ENCODE measurements around the gene JHY. TPM values are rescaled to one million over a fixed set of nuclear protein-coding genes. Genes with fewer than 3 reads are reported as not detected.

The JHY gene
- polyA plus RNA-seq (2012; rRNA removed) = 2.9 TPM in 2 replicates
- polyA plus RNA-seq (2012; cell fraction: cytosol; rRNA removed) = 3.5 and 4.3 TPM in 2 replicates
- polyA plus RNA-seq (2012; cell fraction: nucleus; rRNA removed) = 2.3 and 2.8 TPM in 2 replicates

- Histone ChIP-seq H2AFZ (ENCODE audit: low read depth) (peak within 1 kb of the TSS; percentile 99), H3K79me2 (ENCODE audit: insufficient read depth) (peaks cover 8% of the 10 kb centered on the region; the same call in 1 of the 2 replicates), H3F3A (replicated peaks; ENCODE audit: insufficient read depth) (peaks cover 10% of the 10 kb centered on the region), H3K4me3 (ENCODE audit: low read depth in 2 of 2, low read length in 1 of 2) (peak within 1 kb of the TSS; percentile 67 to 76), H3K4me2 (peak within 1 kb of the TSS; percentile 90), H4K20me1 (ENCODE audit: insufficient read depth) (no peaks in the 10 kb centered on the region), H3K9ac (peak within 1 kb of the TSS; percentile 85), H3K9me3 (no peaks in the 10 kb centered on the region), H3K9me2 (no peaks in the 10 kb centered on the region), H3K27ac (ENCODE audit: low read depth in 2 of 2, low read length in 1 of 2) (peak within 1 kb of the TSS; percentile 85 to 87), H3K27me3 (ENCODE audit: insufficient read depth) (no peaks in the 10 kb centered on the region), H3K36me3 (replicated peaks in 1 of 2; ENCODE audit: control insufficient read depth in 1 of 2, insufficient read depth in 2 of 2, low read length in 1 of 2) (peaks cover 9 to 10% of the 10 kb centered on the region in 2 experiments), H3K4me1 (ENCODE audit: control insufficient read depth in 1 of 2, insufficient read depth in 2 of 2, low read depth in 1 of 2, low read length in 1 of 2) (peaks cover 3 to 10% of the 10 kb centered on the region in 2 experiments; a peak in 3 of 4 replicates)
- 38% methylated on average over 25 of the region's 39 CpGs for WGBS (ENCODE audit: low lambda C conversion rate)
- no peak for DNase-seq
- CTCF ChIA-PET = interaction anchor here (5.6 kb wide), 1 partner anchor 19 kb away, joined by 33 read pairs; no protein-coding TSS in a partner anchor
- POLR2A ChIA-PET = interaction anchor here (0.6 kb wide), 1 partner anchor 20 kb away, joined by 3 read pairs; no protein-coding TSS in a partner anchor
- peak; percentile 8; the same call in 1 of the 2 replicates for TF ChIP-seq MXI1 (IDR thresholded peaks at IDR 0.05; ENCODE audit: low read depth, low read length)
- no peak for TF ChIP-seq EZH2phosphoT487 (IDR thresholded peaks at IDR 0.05; ENCODE audit: borderline replicate concordance, low read depth)
- TF ChIP-seq MEF2A (IDR thresholded peaks at IDR 0.05; ENCODE audit: borderline replicate concordance, low read depth) = no peak
- TF ChIP-seq YY1 (IDR thresholded peaks at IDR 0.05; ENCODE audit: low read depth) = no peak
Measured at GRCh38 chr11:122882189-122882856, at the start of gene JHY. TSS of gene JHY (plus strand) at chr11:122882759. CDS start at chr11:122885850, 3,091 bp downstream.

DNA sequence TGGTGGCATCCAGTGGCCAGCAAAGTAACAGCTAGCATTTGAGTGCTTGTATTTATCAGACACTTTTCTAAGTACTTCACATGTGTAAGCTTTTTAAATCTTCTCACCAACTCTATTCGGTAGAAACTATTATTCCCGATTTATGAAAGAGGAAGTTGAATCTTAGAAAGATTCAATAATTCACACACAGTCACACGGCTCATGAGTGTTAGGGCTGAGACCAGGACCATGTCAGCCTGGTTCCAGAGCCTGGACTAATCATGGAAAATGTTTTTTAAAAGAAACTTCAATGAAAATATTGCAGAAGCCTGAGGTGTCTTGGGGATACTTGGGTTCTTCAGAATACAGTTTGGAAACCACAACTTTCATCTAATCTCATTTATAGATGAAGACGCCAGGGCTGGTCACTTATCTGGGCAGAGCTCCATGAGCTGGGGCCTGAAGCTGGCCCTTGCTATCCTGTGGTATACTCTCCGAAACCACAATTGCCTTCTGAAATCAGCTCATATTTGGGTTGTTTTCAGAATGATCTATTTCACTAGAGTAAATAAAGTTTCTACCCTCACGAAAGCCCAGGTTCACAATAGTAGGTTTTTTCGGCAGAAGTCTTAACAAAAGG is 48.6 kb upstream of the JHY start:
- H3K9me3 ChIP-seq = no peaks in the 10 kb centered on the region
- ChIA-PET CTCF (interaction anchor here (1.0 to 2.6 kb wide), 5 partner anchors 20 to 53 kb away, joined by 5 to 9 read pairs (median 5); no protein-coding TSS in a partner anchor), POLR2A (no interaction called here)
- no peaks in the 10 kb centered on the region for H4K20me1 ChIP-seq (ENCODE audit: insufficient read depth)
- no peaks in the 10 kb centered on the region for H3F3A ChIP-seq (replicated peaks; ENCODE audit: insufficient read depth)
- H3K27me3 ChIP-seq (ENCODE audit: insufficient read depth) = no peaks in the 10 kb centered on the region
- TF ChIP-seq MXI1 (IDR thresholded peaks at IDR 0.05; ENCODE audit: low read depth, low read length) (no peak), FOSL2 (IDR thresholded peaks at IDR 0.05; ENCODE audit: borderline replicate concordance, low read depth) (no peak), ELF1 (IDR thresholded peaks at IDR 0.05) (no peak), YY1 (IDR thresholded peaks at IDR 0.05; ENCODE audit: low read depth) (no peak)
- TF ChIP-seq, protein P1, sequence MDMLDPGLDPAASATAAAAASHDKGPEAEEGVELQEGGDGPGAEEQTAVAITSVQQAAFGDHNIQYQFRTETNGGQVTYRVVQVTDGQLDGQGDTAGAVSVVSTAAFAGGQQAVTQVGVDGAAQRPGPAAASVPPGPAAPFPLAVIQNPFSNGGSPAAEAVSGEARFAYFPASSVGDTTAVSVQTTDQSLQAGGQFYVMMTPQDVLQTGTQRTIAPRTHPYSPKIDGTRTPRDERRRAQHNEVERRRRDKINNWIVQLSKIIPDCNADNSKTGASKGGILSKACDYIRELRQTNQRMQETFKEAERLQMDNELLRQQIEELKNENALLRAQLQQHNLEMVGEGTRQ (IDR thresholded peaks at IDR 0.05; ENCODE audit: borderline replicate concordance, low read depth, low read length) = no peak
- no peak overlapping the region for H3K4me3 ChIP-seq (ENCODE audit: low read depth in 2 of 2, low read length in 1 of 2)
- H2AFZ ChIP-seq (ENCODE audit: low read depth) = no peak overlapping the region
- no peak overlapping the region for H3K9ac ChIP-seq
- no peak for DNase-seq
- H3K27ac ChIP-seq (ENCODE audit: low read depth in 2 of 2, low read length in 1 of 2) = no peak overlapping the region
- H3K79me2 ChIP-seq (ENCODE audit: insufficient read depth) = no peaks in the 10 kb centered on the region
- H3K4me2 ChIP-seq = no peak overlapping the region
- WGBS (ENCODE audit: low lambda C conversion rate) = 79% methylated on average over 7 of the region's 7 CpGs
- H3K36me3 ChIP-seq (replicated peaks in 1 of 2; ENCODE audit: control insufficient read depth in 1 of 2, insufficient read depth in 2 of 2, low read length in 1 of 2) = no peaks in the 10 kb centered on the region
- no peaks in the 10 kb centered on the region for H3K4me1 ChIP-seq (ENCODE audit: control insufficient read depth in 1 of 2, insufficient read depth in 2 of 2, low read depth in 1 of 2, low read length in 1 of 2)
- no peaks in the 10 kb centered on the region for H3K9me2 ChIP-seq

DNA sequence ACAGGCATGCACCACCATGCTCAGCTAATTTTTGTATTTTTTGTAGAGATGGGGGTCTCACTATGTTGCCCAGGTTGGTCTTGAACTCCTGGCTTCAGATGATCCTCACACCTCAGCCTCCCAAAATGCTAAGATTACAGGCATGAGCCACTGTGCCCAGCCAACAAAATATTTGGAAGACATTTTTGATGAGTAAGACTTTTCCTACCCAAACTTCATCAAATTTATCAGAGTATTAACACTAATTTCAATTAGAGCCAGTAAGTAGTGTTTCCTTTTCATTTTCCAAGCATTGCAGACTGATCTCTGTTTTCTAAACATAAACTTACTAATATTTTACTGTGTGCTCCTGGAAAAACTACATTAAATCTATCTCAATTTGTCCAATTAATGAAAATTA is 45.6 kb upstream of the JHY start:
- ChIA-PET POLR2A (no interaction called here), CTCF (interaction anchor here (1.9 to 2.1 kb wide), 2 partner anchors 14 to 17 kb away, joined by 5 to 7 read pairs; no protein-coding TSS in a partner anchor)
- Histone ChIP-seq H3K27me3 (ENCODE audit: insufficient read depth) (no peaks in the 10 kb centered on the region), H3K4me2 (no peak overlapping the region), H2AFZ (ENCODE audit: low read depth) (no peak overlapping the region), H3K27ac (ENCODE audit: low read depth in 2 of 2, low read length in 1 of 2) (no peak overlapping the region), H3K9me3 (no peaks in the 10 kb centered on the region), H3K9ac (no peak overlapping the region), H3F3A (replicated peaks; ENCODE audit: insufficient read depth) (no peaks in the 10 kb centered on the region), H3K36me3 (replicated peaks in 1 of 2; ENCODE audit: control insufficient read depth in 1 of 2, insufficient read depth in 2 of 2, low read length in 1 of 2) (no peaks in the 10 kb centered on the region), H3K4me3 (ENCODE audit: low read depth in 2 of 2, low read length in 1 of 2) (no peak overlapping the region), H3K9me2 (no peaks in the 10 kb centered on the region), H3K4me1 (ENCODE audit: control insufficient read depth in 1 of 2, insufficient read depth in 2 of 2, low read depth in 1 of 2, low read length in 1 of 2) (no peaks in the 10 kb centered on the region; a peak in 1 of 4 replicates), H3K79me2 (ENCODE audit: insufficient read depth) (no peaks in the 10 kb centered on the region), H4K20me1 (ENCODE audit: insufficient read depth) (no peaks in the 10 kb centered on the region)
- no peak for TF ChIP-seq GATA2 (CRISPR knock-in tag; IDR thresholded peaks at IDR 0.05)
- TF ChIP-seq, protein P1 (IDR thresholded peaks at IDR 0.05; ENCODE audit: borderline replicate concordance, low read depth, low read length) = no peak
- TF ChIP-seq RAD21 (IDR thresholded peaks at IDR 0.05; ENCODE audit: low read length) = no peak
- no peak for TF ChIP-seq NRF1 (IDR thresholded peaks at IDR 0.05; ENCODE audit: low read depth, low read length)
- no peak for TF ChIP-seq NFIC (IDR thresholded peaks at IDR 0.05; ENCODE audit: borderline replicate concordance)
- no peak for TF ChIP-seq MAX (IDR thresholded peaks at IDR 0.05; ENCODE audit: low read depth)
- no peak for TF ChIP-seq TAF1 (IDR thresholded peaks at IDR 0.05; ENCODE audit: borderline replicate concordance, low read depth, low read length)
- no peak for TF ChIP-seq CHD2 (IDR thresholded peaks at IDR 0.05; ENCODE audit: low read length, partially characterized antibody)
- no peak for TF ChIP-seq JUND (IDR thresholded peaks at IDR 0.05)
- TF ChIP-seq TCF12 (IDR thresholded peaks at IDR 0.05) = no peak
- no peak for TF ChIP-seq ELF1 (IDR thresholded peaks at IDR 0.05)
- TF ChIP-seq RXRA (IDR thresholded peaks at IDR 0.05; ENCODE audit: borderline replicate concordance, low read depth) = no peak
- no peak for DNase-seq

All from SK-N-SH (cell line).